ENCODE results near the gene OXNAD1. TPM values are rescaled to one million over a fixed set of nuclear protein-coding genes. Genes with fewer than 3 reads are reported as not detected.
A peak's percentile ranks its signal among the peaks of the same experiment; 100 is the strongest.

Gene OXNAD1
- total and polyA plus RNA-seq, 2 of the 13 experiments (the other 11 are each of a cell fraction or from before 2014, with no cell fraction given) = 9.9 to 18.8 TPM

- TF ChIP-seq NFIC (IDR thresholded peaks at IDR 0.05; ENCODE audit: low read length) (no peak), FUBP1 (CRISPR knock-in tag; IDR thresholded peaks at IDR 0.05; ENCODE audit: borderline replicate concordance) (no peak), ZNF766 (CRISPR knock-in tag; IDR thresholded peaks at IDR 0.05; ENCODE audit: borderline replicate concordance) (no peak), ZBTB7A (CRISPR knock-in tag; IDR thresholded peaks at IDR 0.05) (no peak), FOXA1 (IDR thresholded peaks at IDR 0.05) (no peak), FOXA1 (CRISPR knock-in tag; IDR thresholded peaks at IDR 0.05) (no peak), SOX5 (CRISPR knock-in tag; IDR thresholded peaks at IDR 0.05; ENCODE audit: borderline replicate concordance) (no peak), ZNF205 (CRISPR knock-in tag; IDR thresholded peaks at IDR 0.05) (no peak), MXI1 (IDR thresholded peaks at IDR 0.05; ENCODE audit: borderline replicate concordance, low read depth, low read length) (no peak; the same call in 2 of the 3 replicates), CHCHD3 (CRISPR knock-in tag; IDR thresholded peaks at IDR 0.05) (no peak), BRCA1 (CRISPR knock-in tag; IDR thresholded peaks at IDR 0.05) (peak; percentile 77; the same call in 1 of the 2 replicates), PHF21A (CRISPR knock-in tag; IDR thresholded peaks at IDR 0.05) (peak; percentile 33; the same call in 1 of the 2 replicates), THAP8 (CRISPR knock-in tag; IDR thresholded peaks at IDR 0.05; ENCODE audit: borderline replicate concordance) (0 out of 2 replicates have a peak, but pooled peaks have one; percentile 64), ISX (CRISPR knock-in tag; conservative IDR thresholded peaks at IDR 0.05) (no peak), NCOA2 (CRISPR knock-in tag; IDR thresholded peaks at IDR 0.05) (no peak), ZNF784 (CRISPR knock-in tag; IDR thresholded peaks at IDR 0.05; ENCODE audit: borderline replicate concordance) (no peak), ZUFSP (CRISPR knock-in tag; IDR thresholded peaks at IDR 0.05; ENCODE audit: borderline replicate concordance) (no peak), ZNF326 (CRISPR knock-in tag; IDR thresholded peaks at IDR 0.05; ENCODE audit: borderline replicate concordance) (no peak), MAFK (conservative IDR thresholded peaks at IDR 0.05 in 1 of 2, IDR thresholded peaks at IDR 0.05 in 1 of 2; ENCODE audit: low read length in 2 of 2) (peak in 1 of 2 experiments; percentile 13; a peak in 1 of 4 replicates), DDIT3 (CRISPR knock-in tag; IDR thresholded peaks at IDR 0.05) (no peak), DPF2 (CRISPR knock-in tag; IDR thresholded peaks at IDR 0.05; ENCODE audit: borderline replicate concordance, low read depth) (no peak), THYN1 (CRISPR knock-in tag; IDR thresholded peaks at IDR 0.05; ENCODE audit: borderline replicate concordance, low read depth) (no peak), NFIB (CRISPR knock-in tag; IDR thresholded peaks at IDR 0.05; ENCODE audit: borderline replicate concordance) (no peak), SNAPC5 (CRISPR knock-in tag; IDR thresholded peaks at IDR 0.05; ENCODE audit: borderline replicate concordance) (no peak), GABPB1 (CRISPR knock-in tag; IDR thresholded peaks at IDR 0.05) (peak; percentile 100)
These were observed at the start of gene OXNAD1, which contains the start of gene DPH3 (continued) for GRCh38 chr3:16264708-16265454.

Data from HepG2 (cell line).